ENCODE measurements around the gene NRG3.

DNA sequence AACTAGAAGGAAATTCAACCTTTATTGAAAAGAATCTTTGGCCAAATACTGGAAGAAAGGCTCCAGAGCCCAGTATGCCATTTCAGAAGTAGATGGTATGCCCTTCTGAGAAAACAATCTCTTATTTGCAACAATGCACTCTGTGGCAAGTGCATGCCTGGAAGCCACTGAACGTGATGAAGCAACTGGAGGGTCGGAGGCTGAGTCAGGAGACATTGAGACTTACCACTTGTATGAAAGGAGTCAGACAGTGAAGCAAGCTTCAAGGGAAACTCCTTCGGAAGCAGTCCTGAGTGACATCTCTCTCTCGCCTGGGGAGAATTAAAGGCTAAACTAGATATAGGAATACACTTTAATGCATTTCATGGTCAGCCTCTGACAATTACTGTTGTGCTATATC lies 353.7 kb downstream of the NRG3 start:
- TF ChIP-seq POLR2AphosphoS5 (IDR thresholded peaks at IDR 0.05; ENCODE audit: low read depth) = no peak
- TF ChIP-seq, protein P1, sequence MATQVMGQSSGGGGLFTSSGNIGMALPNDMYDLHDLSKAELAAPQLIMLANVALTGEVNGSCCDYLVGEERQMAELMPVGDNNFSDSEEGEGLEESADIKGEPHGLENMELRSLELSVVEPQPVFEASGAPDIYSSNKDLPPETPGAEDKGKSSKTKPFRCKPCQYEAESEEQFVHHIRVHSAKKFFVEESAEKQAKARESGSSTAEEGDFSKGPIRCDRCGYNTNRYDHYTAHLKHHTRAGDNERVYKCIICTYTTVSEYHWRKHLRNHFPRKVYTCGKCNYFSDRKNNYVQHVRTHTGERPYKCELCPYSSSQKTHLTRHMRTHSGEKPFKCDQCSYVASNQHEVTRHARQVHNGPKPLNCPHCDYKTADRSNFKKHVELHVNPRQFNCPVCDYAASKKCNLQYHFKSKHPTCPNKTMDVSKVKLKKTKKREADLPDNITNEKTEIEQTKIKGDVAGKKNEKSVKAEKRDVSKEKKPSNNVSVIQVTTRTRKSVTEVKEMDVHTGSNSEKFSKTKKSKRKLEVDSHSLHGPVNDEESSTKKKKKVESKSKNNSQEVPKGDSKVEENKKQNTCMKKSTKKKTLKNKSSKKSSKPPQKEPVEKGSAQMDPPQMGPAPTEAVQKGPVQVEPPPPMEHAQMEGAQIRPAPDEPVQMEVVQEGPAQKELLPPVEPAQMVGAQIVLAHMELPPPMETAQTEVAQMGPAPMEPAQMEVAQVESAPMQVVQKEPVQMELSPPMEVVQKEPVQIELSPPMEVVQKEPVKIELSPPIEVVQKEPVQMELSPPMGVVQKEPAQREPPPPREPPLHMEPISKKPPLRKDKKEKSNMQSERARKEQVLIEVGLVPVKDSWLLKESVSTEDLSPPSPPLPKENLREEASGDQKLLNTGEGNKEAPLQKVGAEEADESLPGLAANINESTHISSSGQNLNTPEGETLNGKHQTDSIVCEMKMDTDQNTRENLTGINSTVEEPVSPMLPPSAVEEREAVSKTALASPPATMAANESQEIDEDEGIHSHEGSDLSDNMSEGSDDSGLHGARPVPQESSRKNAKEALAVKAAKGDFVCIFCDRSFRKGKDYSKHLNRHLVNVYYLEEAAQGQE (IDR thresholded peaks at IDR 0.05; ENCODE audit: insufficient replicate concordance, low read depth) = no peak
